ENCODE results near the gene FIGLA.
"Not testable (repeated sequence)": the region's sequence is repeated elsewhere in the genome, so short reads cannot be mapped to it uniquely, and the experiment has no call there.

FIGLA gene

GRCh38 chr2:70744397-70744796 is 46.0 kb downstream of the FIGLA start:
- no peak for TF ChIP-seq JUND (IDR thresholded peaks at IDR 0.05; ENCODE audit: low read depth)
- DNase-seq (ENCODE audit: low read depth in 1 of 2, low spot score in 1 of 2): no peak
- in situ Hi-C loops (cut with HindIII; ENCODE audit: low pct_unique_long_range_greater_than_20kb, low sequenced_read_pairs): no loop called here

- in situ Hi-C loops (cut with HindIII; ENCODE audit: low pct_unique_long_range_greater_than_20kb, low sequenced_read_pairs): no loop called here
- TF ChIP-seq JUND (IDR thresholded peaks at IDR 0.05; ENCODE audit: low read depth): no peak
- DNase-seq (ENCODE audit: low read depth in 1 of 2, low spot score in 1 of 2): no peak
These were observed 46.8 kb downstream of the FIGLA start for GRCh38 chr2:70743677-70744076.

GRCh38 chr2:70743068-70743467 is 47.4 kb downstream of the FIGLA start:
- no peak for TF ChIP-seq JUND (IDR thresholded peaks at IDR 0.05; ENCODE audit: low read depth)
- no peak for DNase-seq (ENCODE audit: low read depth in 1 of 2, low spot score in 1 of 2)
- in situ Hi-C loops (cut with HindIII; ENCODE audit: low pct_unique_long_range_greater_than_20kb, low sequenced_read_pairs): no loop called here

- DNase-seq (ENCODE audit: low read depth in 1 of 2, low spot score in 1 of 2); in situ Hi-C loops (cut with HindIII; ENCODE audit: low pct_unique_long_range_greater_than_20kb, low sequenced_read_pairs): not testable (repeated sequence)
These were observed 51.0 kb downstream of the FIGLA start for GRCh38 chr2:70739492-70739891.

GRCh38 chr2:70738159-70738558 is 52.3 kb downstream of the FIGLA start:
- TF ChIP-seq JUND (IDR thresholded peaks at IDR 0.05; ENCODE audit: low read depth): no peak
- in situ Hi-C loops (cut with HindIII; ENCODE audit: low pct_unique_long_range_greater_than_20kb, low sequenced_read_pairs): no loop called here
- no peak for DNase-seq (ENCODE audit: low read depth in 1 of 2, low spot score in 1 of 2)

GRCh38 chr2:70735071-70735470 is 55.4 kb downstream of the FIGLA start:
- in situ Hi-C loops (cut with HindIII; ENCODE audit: low pct_unique_long_range_greater_than_20kb, low sequenced_read_pairs): no loop called here
- no peak for TF ChIP-seq JUND (IDR thresholded peaks at IDR 0.05; ENCODE audit: low read depth)
- no peak for DNase-seq (ENCODE audit: low read depth in 1 of 2, low spot score in 1 of 2)

GRCh38 chr2:70733646-70734180 is 56.7 kb downstream of the FIGLA start:
- no peak for DNase-seq (ENCODE audit: low read depth in 1 of 2, low spot score in 1 of 2)
- TF ChIP-seq JUND (IDR thresholded peaks at IDR 0.05; ENCODE audit: low read depth): no peak
- in situ Hi-C loops (cut with HindIII; ENCODE audit: low pct_unique_long_range_greater_than_20kb, low sequenced_read_pairs): no loop called here

- in situ Hi-C loops (cut with HindIII; ENCODE audit: low pct_unique_long_range_greater_than_20kb, low sequenced_read_pairs): no loop called here
- no peak for DNase-seq (ENCODE audit: low read depth in 1 of 2, low spot score in 1 of 2)
- TF ChIP-seq JUND (IDR thresholded peaks at IDR 0.05; ENCODE audit: low read depth): no peak
These were observed 57.4 kb downstream of the FIGLA start for GRCh38 chr2:70732766-70733645.

GRCh38 chr2:70730730-70731129 is 59.7 kb downstream of the FIGLA start:
- in situ Hi-C loops (cut with HindIII; ENCODE audit: low pct_unique_long_range_greater_than_20kb, low sequenced_read_pairs): no loop called here
- no peak for TF ChIP-seq JUND (IDR thresholded peaks at IDR 0.05; ENCODE audit: low read depth)
- no peak for DNase-seq (ENCODE audit: low read depth in 1 of 2, low spot score in 1 of 2)

GRCh38 chr2:70729647-70730046 is 60.8 kb downstream of the FIGLA start:
- TF ChIP-seq JUND (IDR thresholded peaks at IDR 0.05; ENCODE audit: low read depth): no peak
- in situ Hi-C loops (cut with HindIII; ENCODE audit: low pct_unique_long_range_greater_than_20kb, low sequenced_read_pairs): no loop called here
- DNase-seq (ENCODE audit: low read depth in 1 of 2, low spot score in 1 of 2): no peak

GRCh38 chr2:70728128-70728527 is 62.3 kb downstream of the FIGLA start:
- DNase-seq (ENCODE audit: low read depth in 1 of 2, low spot score in 1 of 2): no peak
- in situ Hi-C loops (cut with HindIII; ENCODE audit: low pct_unique_long_range_greater_than_20kb, low sequenced_read_pairs): no loop called here
- TF ChIP-seq JUND (IDR thresholded peaks at IDR 0.05; ENCODE audit: low read depth): no peak

Measured in T47D (cell line).